A673 (cell line): ENCODE results near the gene AKAP6. TPM values are rescaled to one million over a fixed set of nuclear protein-coding genes. Genes with fewer than 3 reads are reported as not detected.

Experiments
- BruUV-seq: library from RNA; stranded (reverse); fragments of 400-500 nt; replicated peaks from 2 replicates; lab custom pipeline; 2021; lab: Mats Ljungman, UMichigan
- CTCF ChIA-PET: fragments of 300-600 bp; sonication (Branson Sonifier 250); formaldehyde crosslinking; loops from one replicate; lab custom pipeline; 2022; ENCODE audit warnings: antibody characterized with exemption; lab: Charles Lee
- POLR2A ChIA-PET: fragments of 300-600 bp; sonication (Branson Sonifier 250); formaldehyde crosslinking; loops from one replicate; lab custom pipeline; 2022; ENCODE audit warnings: antibody characterized with exemption; ENCODE audit not compliant: low non-redundant PET; lab: Charles Lee
- DNase-seq: peaks from one replicate; pipeline ENCODE4 v3.0.0-alpha.2; 2015; ENCODE audit warnings: low spot score
- H3K27ac ChIP-seq: fragments of 200-600 bp; sonication (generic); 2 replicates; pipeline ENCODE4 v1.5.1; 2016; ENCODE audit warnings: mixed run types, low read depth, mild to moderate bottlenecking, mixed read lengths, antibody characterized with exemption, low read length; ENCODE audit not compliant: poor library complexity, severe bottlenecking
- H3K27me3 ChIP-seq: fragments of 200-600 bp; sonication (generic); replicated peaks from 2 replicates; pipeline ENCODE4 v1.6.1; 2017; ENCODE audit warnings: mixed run types, low read depth, mild to moderate bottlenecking, mixed read lengths, antibody characterized with exemption, low read length; ENCODE audit not compliant: insufficient read depth, poor library complexity
- H3K36me3 ChIP-seq: fragments of 200-600 bp; sonication (generic); 2 replicates; pipeline ENCODE4 v1.6.1; 2016; ENCODE audit warnings: mixed run types, mild to moderate bottlenecking, mixed read lengths, antibody characterized with exemption, low read length; ENCODE audit not compliant: insufficient read depth, poor library complexity, severe bottlenecking
- H3K4me1 ChIP-seq: fragments of 200-600 bp; sonication (generic); 2 replicates; pipeline ENCODE4 v1.6.1; 2017; ENCODE audit warnings: mixed run types, mild to moderate bottlenecking, mixed read lengths, antibody characterized with exemption, low read length; ENCODE audit not compliant: insufficient read depth, poor library complexity, severe bottlenecking
- H3K4me3 ChIP-seq: fragments of 200-600 bp; sonication (generic); 2 replicates; pipeline ENCODE4 v1.5.1; 2016; ENCODE audit warnings: low read depth, mixed run types, mild to moderate bottlenecking, mixed read lengths, low read length; ENCODE audit not compliant: poor library complexity, severe bottlenecking
- H3K9me3 ChIP-seq: fragments of 200-600 bp; sonication (generic); 2 replicates; pipeline ENCODE4 v1.6.1; 2016; ENCODE audit warnings: mixed run types, low read depth, mild to moderate bottlenecking, mixed read lengths, antibody characterized with exemption, low read length; ENCODE audit not compliant: poor library complexity, severe bottlenecking
- EZH2 ChIP-seq: fragments of 200-600 bp; sonication (generic); IDR thresholded peaks from 2 replicates; pipeline ENCODE4 v1.6.1; 2017; ENCODE audit warnings: borderline replicate concordance, low read depth, mild to moderate bottlenecking, mixed read lengths, antibody characterized with exemption, low read length; ENCODE audit not compliant: poor library complexity, severe bottlenecking
- intact Hi-C: fragments of 100-400 bp; cut with micrococcal nuclease; formaldehyde crosslinking; loops from one replicate; pipeline ENCODE4 v1.10.0; 2022; ENCODE audit not compliant: unreplicated experiment
- total RNA-seq: library from RNA; stranded (reverse); gene quantifications from 2 replicates; pipeline ENCODE4 v1.2.3, GENCODE V29; 2021
- TF ChIP-seq, protein P1 (sequence below): fragments of 300-800, 200-600 bp; sonication (generic); conservative IDR thresholded peaks from 2 replicates; pipeline ENCODE4 v1.5.1; 2017; ENCODE audit warnings: low read depth, mild to moderate bottlenecking, antibody characterized with exemption, low read length, moderate library complexity, mixed read lengths

Gene AKAP6
- total RNA-seq, 1 experiment from 2014 or later = 0.73 TPM

DNA sequence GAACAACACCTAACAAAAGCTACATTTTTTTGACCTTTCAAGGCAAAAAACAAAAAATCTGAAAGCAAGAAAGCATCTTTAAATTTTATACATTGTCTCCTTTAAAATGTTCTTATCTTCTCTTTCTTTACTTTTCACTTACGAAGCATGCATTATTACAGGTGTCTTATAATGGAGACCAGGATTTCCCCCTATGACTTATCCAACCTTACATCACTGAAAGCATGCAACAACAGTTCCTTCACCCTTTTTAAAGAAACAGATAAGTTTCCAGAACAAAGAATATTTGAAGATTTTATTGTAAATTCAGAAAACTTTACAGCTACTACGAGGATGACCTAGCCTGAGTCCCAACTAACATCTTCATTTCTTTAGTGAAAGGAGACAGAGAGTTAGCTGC lies 277.2 kb downstream of the AKAP6 start:
- intact Hi-C loops = no loop called here
- ChIA-PET POLR2A (no interaction called here), CTCF (no interaction called here)
- no peak overlapping the region for H3K27ac ChIP-seq
- no peak overlapping the region for H3K4me3 ChIP-seq
- H3K27me3 ChIP-seq = no peaks in the 10 kb centered on the region
- no peak for DNase-seq
- H3K36me3 ChIP-seq = no peaks in the 10 kb centered on the region
- H3K4me1 ChIP-seq = peaks cover 12% of the 10 kb centered on the region
- no peak for TF ChIP-seq EZH2
- TF ChIP-seq, protein P1, sequence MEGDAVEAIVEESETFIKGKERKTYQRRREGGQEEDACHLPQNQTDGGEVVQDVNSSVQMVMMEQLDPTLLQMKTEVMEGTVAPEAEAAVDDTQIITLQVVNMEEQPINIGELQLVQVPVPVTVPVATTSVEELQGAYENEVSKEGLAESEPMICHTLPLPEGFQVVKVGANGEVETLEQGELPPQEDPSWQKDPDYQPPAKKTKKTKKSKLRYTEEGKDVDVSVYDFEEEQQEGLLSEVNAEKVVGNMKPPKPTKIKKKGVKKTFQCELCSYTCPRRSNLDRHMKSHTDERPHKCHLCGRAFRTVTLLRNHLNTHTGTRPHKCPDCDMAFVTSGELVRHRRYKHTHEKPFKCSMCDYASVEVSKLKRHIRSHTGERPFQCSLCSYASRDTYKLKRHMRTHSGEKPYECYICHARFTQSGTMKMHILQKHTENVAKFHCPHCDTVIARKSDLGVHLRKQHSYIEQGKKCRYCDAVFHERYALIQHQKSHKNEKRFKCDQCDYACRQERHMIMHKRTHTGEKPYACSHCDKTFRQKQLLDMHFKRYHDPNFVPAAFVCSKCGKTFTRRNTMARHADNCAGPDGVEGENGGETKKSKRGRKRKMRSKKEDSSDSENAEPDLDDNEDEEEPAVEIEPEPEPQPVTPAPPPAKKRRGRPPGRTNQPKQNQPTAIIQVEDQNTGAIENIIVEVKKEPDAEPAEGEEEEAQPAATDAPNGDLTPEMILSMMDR = no peak
- H3K9me3 ChIP-seq = no peaks in the 10 kb centered on the region
- BruUV-seq = no TSS peak

DNA sequence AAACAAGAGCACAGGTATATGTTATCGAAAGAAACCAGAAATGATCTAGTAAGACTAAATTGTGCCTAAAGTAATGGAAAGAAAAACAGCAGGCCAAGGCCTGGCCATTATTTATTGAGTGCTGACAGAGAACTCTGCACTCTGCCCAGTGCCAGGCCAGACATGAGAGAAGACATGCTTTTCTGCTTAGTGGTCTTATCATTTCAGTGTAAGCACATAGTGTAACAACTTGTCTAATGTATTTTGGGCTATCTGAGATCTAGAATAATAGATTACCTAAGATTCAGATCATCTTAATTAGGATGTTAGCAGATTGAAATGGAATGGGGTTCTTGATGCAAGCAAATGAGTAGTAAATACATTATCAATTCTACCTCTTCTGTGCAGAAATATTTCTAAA lies 278.3 kb downstream of the AKAP6 start:
- DNase-seq = no peak
- Histone ChIP-seq H3K27me3 (no peaks in the 10 kb centered on the region), H3K4me3 (no peak overlapping the region), H3K36me3 (no peaks in the 10 kb centered on the region), H3K27ac (no peak overlapping the region), H3K4me1 (peaks cover 19% of the 10 kb centered on the region), H3K9me3 (no peaks in the 10 kb centered on the region)
- no TSS peak for BruUV-seq
- ChIA-PET CTCF (no interaction called here), POLR2A (no interaction called here)
- TF ChIP-seq EZH2 = no peak
- TF ChIP-seq, protein P1 = no peak
- intact Hi-C loops = no loop called here

DNA sequence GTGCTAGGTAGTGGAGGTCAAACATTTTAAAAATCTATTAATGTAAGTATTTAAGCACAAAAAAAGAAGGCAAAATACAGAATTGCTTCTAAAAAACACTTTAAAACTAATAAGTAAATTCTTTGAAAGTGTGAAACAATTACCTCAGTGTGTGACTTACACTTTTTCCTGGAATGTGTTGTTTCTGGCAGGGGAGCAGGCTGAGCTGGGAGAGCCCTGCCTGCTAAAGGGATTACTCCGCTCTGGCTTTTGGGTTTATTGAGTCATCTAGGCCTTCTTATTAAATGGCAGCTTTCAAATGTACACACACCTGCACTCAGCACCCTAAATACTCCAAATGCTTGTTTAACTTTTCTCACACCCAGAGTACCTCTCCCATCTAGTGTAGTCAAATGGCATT lies 279.8 kb downstream of the AKAP6 start:
- intact Hi-C loops = no loop called here
- no TSS peak for BruUV-seq
- POLR2A ChIA-PET = no interaction called here
- H3K4me1 ChIP-seq = peaks cover 23% of the 10 kb centered on the region
- DNase-seq = peak; percentile 31
- H3K27ac ChIP-seq = no peak overlapping the region
- no peaks in the 10 kb centered on the region for H3K36me3 ChIP-seq
- H3K9me3 ChIP-seq = no peaks in the 10 kb centered on the region
- TF ChIP-seq, protein P1 = no peak
- CTCF ChIA-PET = no interaction called here
- H3K27me3 ChIP-seq = no peaks in the 10 kb centered on the region
- no peak overlapping the region for H3K4me3 ChIP-seq
